NCI-H1092 treated with DMSO at 0.1 percent for 48 hours (cell line): Measurements from ENCODE around the gene ITPRIPL1.
A peak's percentile ranks its signal among the peaks of the same experiment; 100 is the strongest.

ENCODE experiments used
- DNase-seq: peaks from one replicate; lab custom pipeline; 2025; lab: John Stamatoyannopoulos, UW

Gene ITPRIPL1

DNA sequence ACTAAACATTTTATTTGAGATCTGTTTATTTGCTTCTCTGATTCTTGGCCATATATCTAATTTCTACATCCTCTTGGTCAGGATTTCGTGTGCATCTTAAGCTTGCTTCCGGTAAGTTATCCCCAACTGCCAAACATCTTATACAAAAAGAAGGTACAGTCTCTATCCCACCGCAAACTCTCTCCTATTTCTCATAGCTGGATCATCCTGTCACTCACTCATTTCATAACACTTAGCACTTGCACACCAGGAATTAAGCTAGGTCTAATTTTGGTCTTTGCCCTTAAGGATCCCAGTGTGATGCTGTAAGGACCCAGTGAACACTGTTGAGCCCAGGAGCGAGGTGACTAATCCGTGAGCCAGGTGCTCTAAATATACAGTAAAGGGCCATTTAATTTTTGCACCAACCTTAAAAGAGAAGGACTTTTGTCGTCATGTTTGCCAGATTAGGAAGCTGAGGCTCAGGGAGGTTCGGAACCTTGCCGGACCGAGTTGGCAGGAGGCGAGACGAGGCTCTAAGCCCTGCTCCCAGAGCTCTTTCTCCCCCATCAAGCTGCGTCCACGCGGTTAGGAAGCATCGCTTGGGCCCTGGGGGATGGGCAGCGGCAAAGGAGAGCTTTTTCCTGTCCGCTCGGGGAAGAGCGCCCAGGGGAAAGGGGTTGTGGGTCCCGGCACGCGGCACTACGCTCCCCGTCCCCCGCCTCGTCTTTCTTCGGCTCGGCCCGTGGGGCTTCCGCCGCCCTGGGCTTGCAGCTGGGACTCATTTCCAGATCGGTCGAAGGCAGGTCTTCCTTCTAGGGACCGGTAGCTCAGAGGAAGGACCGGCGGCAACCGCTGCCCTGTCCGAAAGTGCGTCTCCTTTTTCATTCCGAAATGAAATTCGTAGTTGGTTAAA lies 4.1 kb upstream of the ITPRIPL1 start:
- peak; percentile 51 for DNase-seq

DNA sequence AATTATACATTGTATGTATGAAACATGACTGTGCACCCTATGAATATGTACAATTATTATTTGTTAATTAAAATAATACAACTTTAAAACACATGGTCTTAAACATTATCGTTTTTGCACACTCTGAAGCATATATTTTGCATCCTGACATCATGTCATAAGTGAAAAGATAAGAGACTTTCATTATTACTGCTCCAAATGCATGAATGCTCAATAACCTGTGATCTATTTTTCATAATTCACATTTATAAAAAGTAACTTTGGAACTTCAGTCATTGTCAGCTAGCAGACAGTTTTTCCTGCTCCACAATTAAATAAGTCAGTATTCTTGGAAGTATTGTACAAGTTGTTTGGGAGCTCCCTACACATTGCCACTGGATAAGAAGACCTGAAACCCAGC lies 1.3 kb upstream of the ITPRIPL1 start:
- no peak for DNase-seq

DNA sequence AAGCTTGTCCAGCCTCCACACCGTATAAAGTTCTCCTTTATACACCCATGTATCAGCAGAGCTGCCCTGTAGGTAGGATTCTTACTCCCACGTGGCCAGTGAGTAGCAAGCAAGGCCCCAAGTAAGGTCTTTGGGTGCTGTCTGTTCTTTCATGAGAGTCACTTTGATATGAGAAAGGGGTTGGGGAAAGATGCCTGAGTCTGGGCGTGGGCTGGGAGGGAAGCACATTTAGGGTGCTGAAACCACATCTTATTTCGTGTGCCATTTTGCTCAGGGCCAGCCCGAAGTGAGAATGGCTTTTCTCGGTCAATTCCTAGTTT lies 436 bp upstream of the ITPRIPL1 start:
- no peak for DNase-seq

DNA sequence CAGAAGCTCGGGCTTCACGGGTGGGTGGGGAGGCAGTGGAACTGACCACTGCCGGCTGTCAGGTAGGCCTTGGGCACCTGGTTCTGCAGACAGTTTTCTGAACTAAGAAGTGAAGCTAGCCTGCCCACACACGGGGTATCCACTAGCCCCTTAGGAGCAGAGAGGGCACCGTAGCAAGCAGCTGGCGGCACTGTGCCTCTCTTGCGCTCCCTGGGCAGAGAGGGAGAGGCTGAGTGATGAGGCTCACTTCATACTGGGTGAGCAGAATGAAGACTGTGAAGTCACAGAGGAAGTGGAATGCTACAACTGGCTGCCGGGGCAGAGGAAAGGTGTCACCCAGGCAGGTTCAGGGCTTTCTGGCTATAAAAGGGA lies 753 bp downstream of the ITPRIPL1 start:
- DNase-seq = no peak

DNA sequence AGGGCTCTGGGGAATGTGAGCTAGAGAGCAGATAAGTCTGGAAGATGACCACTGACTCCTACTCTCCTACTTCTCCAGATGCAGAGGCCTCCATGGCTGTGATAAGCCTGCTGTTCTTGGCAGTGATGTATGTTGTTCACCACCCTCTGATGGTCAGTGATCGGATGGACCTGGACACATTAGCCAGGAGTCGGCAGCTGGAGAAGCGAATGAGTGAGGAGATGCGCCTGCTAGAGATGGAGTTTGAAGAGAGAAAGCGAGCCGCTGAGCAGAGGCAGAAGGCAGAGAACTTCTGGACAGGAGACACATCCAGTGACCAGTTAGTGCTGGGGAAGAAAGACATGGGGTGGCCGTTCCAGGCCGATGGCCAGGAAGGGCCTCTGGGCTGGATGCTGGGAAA lies 1.4 kb downstream of the ITPRIPL1 start:
- DNase-seq = no peak

DNA sequence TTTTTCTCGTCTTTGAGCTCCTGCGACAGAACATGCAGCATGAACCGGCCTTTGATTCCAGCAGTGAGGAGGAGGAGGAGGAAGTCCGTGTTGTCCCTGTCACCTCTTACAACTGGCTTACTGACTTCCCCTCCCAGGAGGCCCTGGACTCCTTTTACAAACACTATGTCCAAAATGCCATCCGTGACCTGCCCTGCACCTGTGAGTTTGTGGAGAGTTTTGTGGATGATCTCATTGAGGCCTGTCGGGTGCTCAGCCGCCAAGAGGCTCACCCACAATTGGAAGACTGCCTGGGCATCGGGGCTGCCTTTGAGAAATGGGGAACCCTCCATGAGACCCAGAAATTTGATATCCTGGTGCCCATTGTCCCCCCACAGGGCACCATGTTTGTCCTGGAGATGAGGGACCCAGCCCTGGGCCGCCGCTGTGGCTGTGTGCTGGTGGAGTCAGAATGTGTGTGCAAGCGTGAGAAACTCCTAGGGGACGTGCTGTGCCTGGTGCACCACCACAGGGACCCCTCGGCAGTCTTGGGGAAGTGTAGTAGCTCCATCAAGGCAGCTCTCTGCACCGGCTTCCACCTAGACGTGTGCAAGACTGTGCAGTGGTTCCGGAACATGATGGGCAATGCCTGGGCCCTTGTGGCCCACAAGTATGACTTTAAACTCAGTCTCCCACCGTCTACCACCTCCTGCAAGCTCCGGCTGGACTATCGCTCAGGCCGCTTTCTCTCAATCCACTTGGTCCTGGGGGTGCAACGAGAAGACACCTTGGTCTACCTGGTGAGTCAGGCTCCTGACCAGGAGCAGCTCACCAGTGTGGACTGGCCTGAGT lies 2.1 kb downstream of the ITPRIPL1 start:
- DNase-seq = no peak

DNA sequence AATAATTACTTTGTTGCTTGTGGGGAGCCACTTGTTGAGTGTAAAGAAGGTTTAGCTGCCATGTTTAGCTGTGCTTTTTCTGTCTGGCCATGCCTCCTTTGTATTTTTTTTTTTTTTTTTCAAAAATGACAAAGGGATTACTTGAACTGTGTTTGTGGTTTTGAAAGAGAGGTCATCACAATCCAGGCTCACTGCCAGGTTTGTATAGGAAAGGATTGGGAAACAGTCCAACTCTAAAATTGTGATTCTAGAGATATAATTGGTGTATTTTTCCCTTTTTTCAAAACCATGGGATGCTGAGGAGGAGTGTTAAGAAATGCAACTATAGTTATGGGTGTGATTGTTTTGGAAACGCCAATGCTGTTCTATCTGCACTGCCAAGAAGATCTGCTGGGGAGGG lies 4.3 kb downstream of the ITPRIPL1 start:
- DNase-seq = no peak

DNA sequence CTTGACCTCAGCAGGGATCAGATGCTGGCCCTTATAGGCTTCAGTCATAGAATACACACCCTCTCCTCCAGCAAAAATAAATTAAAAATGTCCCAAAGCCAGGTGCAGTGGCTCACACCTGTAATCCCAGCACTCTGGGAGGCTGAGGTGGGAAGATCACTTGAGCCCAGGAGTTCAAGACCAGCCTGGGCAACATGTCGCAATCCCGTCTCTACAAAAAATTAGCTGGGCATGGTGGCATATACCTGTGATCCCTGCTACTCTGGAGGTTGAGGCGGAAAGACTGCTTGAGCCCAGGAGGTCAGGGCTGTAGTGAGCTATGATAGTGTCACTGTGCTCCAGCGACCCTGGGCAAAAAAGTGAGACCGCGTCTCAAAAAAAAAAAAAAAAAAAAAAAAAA lies 4.8 kb downstream of the ITPRIPL1 start:
- no peak for DNase-seq

DNA sequence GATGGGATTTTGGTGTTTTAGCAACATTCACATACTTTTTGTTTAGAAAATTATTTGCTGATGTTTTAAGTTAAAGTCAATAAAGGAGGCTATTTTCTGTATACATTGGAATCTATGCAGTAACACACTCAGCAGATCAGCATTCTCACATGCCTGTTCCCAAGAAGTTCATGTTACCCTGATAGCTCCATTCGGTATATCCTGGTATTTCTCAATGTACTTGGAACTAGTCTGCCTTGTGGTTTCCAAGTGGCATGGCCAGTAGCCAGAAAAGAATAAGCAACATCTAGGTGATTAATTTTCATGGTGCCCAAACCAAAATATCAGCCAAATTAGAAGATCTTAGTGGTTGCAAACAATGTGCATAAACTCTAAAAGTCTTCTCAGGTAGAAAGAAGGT lies 5.3 kb downstream of the ITPRIPL1 start:
- DNase-seq = no peak

DNA sequence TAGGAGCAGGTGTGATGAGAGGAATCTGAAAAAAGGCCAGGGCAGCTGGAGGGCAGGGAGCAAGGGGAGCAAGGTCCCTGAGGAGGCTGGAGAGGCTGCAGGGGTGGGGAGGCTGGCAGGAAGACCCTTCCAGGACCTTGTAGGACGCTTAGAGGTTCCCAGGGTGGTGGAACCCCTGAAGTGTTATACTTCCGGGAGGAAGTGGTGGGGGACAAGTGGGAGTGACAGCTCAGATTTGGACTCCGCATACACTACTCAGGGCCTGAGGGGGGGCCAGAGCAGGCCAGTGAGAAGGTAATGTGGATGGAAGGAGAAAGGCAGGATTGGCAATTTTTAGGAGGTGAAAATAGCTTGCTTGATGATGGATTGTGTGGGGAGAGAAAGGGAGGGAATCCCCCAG lies 8.6 kb downstream of the ITPRIPL1 start:
- no peak for DNase-seq

DNA sequence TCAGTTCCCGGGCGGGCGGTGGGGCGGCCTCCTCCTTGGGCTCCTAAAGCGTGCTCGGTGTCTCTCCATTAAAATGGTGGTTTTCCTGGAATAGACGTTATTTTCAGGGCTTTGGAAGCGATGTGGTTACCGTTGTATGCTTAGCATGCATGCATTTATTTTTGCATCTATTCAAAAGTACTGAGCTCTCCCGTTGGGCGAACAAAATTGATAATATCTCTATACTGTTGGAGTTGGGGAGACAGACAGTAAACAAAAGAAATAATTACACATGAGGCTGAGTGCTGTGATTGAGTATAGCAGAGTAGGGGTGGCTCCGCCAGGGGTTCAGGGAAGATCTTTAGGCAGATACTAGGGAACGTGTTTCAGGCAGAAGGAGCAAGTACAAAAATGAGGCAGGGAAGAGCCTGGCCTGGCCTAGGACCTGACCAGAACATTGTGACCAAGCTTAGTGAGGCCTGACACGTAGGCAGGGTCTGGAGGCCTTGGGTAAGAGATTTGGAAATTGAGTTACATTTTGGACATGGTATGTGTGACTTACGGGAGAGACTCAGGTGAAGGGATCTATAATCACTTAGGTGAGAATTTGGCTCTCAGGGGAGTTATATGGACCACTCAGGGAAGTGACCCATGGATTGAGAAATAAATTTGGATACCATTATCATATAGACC lies 11.1 kb downstream of the ITPRIPL1 start:
- DNase-seq = no peak

DNA sequence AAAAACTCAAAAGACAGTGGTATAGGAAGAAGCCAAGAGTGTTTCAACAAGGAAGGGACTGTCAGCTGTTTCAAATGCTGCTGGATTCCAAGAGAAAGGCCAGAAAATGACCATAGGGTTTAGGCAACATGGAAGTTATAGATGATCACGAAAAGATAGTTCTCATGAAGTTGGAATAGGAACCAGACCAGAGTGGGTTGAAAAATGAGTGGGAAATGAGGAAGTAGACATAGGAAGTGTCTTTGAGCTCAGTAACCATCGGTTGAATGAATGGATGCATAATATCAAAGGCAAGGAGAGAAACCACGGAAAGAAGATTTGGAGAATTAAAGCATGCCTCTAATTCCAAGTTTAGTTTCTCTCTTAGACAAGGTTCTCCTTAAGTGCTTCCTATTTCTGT lies 11.8 kb downstream of the ITPRIPL1 start:
- no peak for DNase-seq

DNA sequence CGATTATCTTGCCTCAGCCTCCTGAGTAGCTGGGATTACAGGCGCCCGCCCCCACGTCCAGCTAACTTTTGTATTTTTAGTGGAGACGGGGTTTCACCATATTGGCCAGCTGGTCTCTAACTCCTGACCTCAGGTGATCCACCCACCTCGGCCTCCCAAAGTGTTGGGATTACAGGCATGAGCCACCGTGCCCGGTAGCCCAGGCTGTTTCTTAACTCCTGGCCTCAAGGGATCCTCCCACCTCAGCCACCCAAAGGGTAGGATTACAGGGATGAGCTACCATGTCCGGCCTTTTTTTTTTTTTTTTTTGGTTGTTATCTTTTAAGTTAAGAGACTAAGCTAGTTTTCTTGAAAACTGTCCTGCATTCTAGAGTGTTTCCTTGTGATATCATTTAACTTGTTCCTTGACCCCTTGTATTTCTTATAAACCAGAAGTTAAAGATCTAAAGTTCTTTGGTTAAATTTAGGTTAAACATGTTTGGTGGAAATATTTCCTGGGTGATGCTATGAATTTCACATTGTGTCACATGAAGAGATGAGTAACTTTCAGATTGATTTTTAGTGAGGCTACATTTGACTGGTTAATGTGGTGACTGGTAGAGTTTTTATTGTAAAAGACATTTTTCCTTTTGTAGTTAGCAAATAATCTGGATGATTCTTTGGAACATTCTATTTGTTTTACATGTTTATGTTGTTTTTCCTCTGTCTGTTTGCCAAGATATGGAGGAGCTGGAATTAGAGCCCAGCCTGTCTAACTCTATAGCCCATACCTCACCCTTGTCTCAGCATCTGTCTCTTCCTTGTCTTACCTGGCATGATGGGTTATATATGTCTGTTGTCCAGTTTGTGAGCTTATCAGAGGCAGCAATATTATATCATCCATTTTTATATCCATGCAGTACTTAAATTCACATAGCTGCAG lies 15.6 kb downstream of the ITPRIPL1 start:
- no peak for DNase-seq

DNA sequence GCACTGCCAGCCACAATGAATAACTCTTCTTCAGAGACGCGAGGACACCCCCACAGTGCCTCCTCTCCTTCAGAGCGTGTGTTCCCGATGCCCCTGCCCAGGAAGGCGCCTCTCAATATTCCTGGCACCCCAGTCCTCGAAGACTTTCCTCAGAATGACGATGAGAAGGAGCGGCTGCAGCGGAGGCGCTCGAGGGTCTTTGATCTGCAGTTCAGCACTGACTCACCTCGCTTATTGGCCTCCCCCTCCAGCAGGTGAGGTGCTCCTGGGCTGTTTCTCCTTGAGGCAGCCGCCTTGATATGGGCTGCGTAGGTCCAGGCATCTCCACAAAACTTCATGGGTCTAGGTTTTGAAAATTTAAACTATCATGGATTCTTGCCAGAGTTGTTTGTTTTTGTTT lies 16.5 kb downstream of the ITPRIPL1 start:
- no peak for DNase-seq

DNA sequence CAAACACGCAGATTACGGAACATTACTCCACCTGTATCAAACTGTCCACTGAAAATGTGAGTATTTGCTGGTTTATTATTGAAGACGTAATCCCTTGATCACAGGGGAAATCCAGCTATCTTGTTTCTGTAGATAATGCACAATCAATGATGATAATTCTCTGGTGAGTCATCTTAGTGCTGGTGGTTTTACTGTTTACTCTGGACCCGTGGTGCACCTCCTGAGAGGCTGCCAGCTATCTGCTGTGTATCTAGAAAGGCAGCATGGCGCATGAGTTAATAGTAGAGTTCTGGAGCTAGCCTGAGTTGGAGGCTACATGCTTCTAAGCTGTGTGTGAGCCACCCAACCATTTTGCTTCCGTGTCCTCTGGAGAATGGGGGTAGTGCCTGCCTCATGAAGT lies 17.0 kb downstream of the ITPRIPL1 start:
- DNase-seq = no peak

DNA sequence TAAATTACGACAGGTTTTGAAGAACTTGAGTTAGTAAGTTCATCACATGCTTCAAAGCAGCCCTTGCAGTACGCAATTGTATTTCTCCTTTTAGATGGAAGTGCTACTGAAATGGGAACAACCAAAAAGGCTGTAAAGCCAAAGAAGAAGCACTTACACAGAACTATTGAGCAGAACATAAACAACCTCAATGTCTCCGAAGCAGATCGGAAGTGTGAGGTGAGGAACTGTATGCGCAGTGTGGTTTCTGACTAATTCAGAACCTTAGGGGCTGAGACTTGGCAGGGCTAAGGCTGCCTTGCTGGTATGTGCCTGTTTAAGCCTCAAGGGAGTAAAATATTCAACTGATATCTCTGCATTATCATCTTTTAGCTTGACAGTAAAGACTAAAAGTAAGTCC lies 18.9 kb downstream of the ITPRIPL1 start:
- DNase-seq = no peak

DNA sequence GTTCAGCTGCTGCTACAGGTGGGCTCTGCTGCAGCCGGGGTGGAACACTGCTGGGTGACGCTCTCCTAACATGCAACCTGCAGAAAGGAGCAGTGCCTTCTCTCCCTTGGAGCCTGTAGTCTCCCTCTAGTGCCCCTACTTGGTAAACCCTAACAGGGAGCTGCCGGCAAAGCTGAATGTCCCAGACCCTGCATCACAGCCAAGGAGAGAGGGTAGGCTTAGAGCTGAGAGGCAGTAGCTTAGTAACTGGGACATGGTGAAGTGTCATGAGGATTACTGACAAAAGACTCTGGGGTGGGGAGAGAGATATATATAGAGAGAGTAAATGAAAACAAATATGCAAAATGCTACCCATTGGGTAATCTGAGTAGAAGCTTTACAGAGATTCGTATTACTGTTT lies 20.3 kb downstream of the ITPRIPL1 start:
- no peak for DNase-seq

DNA sequence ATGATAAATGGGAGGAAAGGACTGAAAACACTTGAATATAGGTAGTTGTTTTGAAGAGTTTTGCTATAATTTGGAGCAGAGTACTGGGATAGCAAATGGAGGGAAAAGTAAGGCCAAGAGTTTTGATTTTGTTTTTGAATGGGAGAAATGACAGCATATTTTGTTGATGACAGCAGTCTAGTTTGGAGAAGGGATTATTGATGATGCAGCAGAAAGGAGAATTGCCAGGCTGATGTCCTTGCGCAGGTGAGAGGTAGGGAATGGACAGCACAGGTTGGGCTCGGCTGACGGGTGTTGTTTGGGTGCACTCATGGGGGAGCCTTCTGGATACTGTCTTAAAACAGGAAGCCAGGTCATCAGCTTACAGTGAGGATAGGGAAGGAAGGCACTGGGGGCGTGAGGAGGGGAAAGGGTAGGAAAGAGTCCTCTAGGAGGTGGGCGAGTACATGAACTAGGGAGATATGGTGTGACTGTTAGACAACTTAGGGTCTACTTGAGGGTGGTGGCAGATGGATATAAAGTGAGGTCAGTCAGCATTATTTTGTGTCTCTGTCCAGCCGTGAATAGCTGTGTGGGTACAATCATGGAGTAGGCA lies 20.8 kb downstream of the ITPRIPL1 start:
- no peak for DNase-seq

DNA sequence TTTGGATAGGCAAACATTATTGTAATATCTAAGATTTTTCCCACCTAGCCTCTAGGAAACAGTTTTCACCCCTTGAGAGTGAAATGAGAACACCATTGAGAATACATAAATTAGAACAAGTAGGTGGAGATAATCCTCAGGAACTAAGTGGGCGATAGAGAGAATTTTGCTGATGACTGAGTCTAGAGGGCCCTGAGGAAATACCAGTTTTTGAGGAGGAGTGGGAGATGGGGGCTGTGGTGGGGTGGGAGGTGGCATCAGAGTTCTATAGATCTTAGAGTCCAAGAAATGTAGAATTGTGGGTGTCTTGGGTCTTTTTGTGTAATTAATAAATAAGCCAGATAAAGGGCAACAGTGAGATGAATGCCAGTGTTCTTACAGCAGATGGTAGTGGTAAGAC lies 22.3 kb downstream of the ITPRIPL1 start:
- DNase-seq = no peak

DNA sequence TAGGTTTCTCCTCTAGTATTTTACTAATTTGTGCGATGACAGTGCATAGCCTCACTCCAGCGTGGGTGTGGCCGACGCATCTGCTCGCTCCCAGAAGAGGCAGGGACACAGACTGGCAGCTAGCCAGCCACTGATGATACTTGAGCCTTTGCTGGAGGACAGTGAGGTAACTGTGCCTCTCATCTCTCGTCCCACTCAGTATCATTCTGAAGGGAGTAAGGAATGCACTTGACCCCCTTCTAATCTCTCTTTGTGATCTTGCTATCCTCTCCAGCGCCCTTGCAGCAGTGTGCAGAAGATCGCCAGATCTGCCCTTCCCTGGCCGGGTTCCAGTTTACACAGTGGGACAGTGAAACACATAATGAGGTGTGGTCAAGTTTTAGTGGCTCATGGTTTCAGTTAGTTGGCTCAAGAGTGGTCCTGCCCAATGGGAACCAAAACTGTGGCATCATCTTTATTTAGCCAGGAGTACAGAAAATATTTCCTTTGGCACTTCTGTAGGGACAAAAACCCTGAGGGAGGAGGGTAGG lies 28.0 kb downstream of the ITPRIPL1 start:
- DNase-seq = peak; percentile 34

DNA sequence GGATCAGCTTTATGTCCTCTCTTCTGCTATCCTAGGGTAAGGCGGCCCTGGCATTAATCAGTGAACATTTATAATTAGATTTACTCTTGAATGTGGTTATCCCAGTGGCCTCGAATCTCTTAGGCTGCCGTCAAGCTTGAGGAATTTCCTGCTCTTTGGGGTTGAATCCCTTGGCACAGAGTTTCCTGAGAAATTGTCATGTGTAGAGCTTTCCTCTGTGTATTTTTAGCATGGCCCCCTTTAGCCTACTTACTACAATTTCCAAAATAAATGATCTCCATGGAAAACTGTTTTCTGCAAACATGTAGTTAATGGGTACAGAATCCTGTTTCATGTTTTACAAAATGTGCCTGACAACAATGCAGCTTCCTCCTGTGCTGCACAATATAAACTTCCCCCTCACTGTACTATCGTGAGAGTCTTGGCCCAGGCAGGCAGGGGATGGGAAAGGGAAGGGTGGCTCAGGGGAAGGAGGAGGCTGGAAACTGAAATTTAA lies 28.5 kb downstream of the ITPRIPL1 start:
- no peak for DNase-seq
